GM12865 (cell line): Measurements from ENCODE around the gene CACTIN.

ENCODE experiments used
- DNase-seq: peaks from one replicate; pipeline ENCODE4 v3.0.0; 2010; ENCODE audit warnings: low read depth
- H3K4me3 ChIP-seq: 2 replicates; pipeline ENCODE4 v1.5.1; 2011; ENCODE audit warnings: mild to moderate bottlenecking, low read depth, low read length, control low read depth
- CTCF ChIP-seq: IDR thresholded peaks from 2 replicates; pipeline ENCODE4 v1.5.1; 2011; ENCODE audit warnings: low read length, control low read depth, low read depth, inconsistent platforms; ENCODE audit not compliant: insufficient read depth; ENCODE audit errors: missing control alignments

Gene CACTIN

DNA sequence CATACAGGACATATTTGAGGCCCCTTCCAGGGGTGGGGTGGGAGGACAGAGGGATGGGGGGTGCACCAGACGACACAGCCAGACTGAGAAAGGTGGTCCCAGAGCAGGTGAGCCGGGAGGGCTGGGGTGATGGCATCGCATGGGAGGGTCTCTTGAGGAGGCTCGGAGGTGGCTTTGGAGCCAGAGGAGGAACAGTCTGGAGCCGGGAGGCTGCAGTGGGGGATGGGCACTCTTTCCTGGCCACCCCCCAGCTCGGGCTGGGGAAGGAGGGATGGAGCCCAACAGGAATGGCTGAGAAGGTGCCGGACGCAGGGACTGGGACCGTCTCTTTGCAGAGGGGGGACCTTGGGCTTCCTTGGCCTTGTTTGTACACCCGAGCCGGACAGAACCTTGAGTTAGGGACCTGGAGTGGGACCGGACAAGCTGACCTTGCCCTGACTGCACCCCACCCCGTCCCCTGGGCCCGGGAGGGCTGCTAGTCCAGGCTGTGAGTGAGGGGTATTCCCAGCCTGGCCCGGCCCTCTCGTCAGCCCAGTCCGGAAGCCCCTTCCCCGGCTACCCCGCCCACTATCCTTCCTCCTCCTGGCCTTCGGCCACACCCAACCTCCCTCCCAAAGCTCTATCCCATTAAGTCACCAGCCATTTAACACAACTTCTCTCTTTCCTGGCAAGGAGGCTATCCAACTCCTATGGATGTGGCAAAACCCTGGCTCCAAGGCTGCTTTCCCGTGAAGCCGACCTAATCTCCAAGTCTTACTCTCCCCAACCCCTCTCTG lies 19.1 kb downstream of the CACTIN start:
- no peak overlapping the region for H3K4me3 ChIP-seq
- TF ChIP-seq CTCF = no peak
- no peak for DNase-seq

DNA sequence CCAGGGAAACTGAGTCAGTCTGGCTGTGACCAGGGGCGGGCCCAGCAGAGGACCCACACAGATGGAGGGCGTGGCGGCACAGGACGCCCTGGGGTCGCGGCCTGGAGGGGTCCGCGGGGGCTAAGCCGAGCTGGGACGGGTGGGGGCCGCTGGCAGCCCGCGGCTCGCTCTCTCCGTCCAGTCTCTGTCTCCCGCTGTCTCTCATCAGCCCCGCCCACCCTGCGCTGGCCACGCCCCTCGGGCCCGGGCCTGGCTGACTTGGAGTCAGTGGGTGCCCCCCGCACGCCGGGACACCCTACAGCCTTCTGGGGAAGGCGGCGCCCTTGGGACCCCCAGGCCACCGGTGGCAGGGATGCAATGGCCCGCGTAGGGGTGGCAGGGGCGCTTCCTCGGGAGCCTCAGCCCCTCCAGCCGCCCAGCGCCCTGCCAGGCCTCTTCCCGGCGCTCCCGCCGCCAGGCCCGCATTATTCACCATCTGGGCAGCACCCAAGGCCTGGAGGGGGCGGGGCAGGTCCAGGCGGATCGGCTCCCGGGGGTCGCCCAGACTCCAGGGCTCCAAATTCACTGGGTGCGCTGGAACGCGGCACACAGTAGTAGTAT lies 19.8 kb downstream of the CACTIN start, which contains the start of gene TBXA2R:
Gene TBXA2R, minus strand, starts transcription at position 186 of the 600 bp plus-strand sequence. CDS start 6,241 bp downstream, outside the sequence.
- no peak within 1 kb of the TSS for H3K4me3 ChIP-seq
- no peak for DNase-seq
- TF ChIP-seq CTCF = no peak

GRCh38 chr19:3606174-3606689 lies 20.4 kb downstream of the CACTIN start:
- no peak overlapping the region for H3K4me3 ChIP-seq
- no peak for DNase-seq
- no peak for TF ChIP-seq CTCF

DNA sequence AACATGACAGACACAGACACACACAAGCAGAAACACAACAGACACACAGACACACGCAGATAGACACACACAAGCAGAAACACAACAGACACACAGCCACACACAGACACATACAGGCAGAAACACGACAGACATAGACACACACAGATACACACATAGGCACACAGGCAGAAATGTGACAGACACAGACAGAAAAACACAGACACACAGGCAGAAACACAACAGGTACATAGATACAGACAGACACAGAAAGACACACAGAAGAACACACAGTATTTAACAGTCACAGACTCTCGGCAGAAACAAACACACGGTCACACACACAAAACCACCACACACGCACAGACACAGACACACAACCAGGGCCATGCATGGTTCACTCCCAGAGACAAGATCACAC lies 20.8 kb downstream of the CACTIN start:
- no peak for DNase-seq
- no peak overlapping the region for H3K4me3 ChIP-seq
- TF ChIP-seq CTCF = no peak

DNA sequence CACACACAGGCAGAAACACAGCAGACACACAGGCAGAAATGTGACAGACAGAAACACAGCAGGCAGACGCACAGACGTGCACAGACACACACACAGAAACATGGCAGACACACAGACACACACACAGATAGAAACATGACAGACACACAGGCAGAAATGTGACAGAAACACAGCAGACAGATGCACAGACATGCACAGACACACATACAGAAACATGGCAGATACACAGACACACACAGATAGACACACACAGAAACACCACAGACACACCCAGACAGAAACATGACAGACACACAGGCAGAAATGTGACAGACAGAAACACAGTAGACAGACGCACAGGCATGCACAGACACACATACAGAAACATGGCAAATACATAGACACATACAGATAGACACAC lies 21.2 kb downstream of the CACTIN start:
- no peak overlapping the region for H3K4me3 ChIP-seq
- no peak for DNase-seq
- no peak for TF ChIP-seq CTCF

- DNase-seq = peak; percentile 33
- TF ChIP-seq CTCF = no peak
- H3K4me3 ChIP-seq = no peak overlapping the region
These were observed 21.6 kb downstream of the CACTIN start for GRCh38 chr19:3604987-3605343.
